H1 (cell line): ENCODE measurements around the gene EGLN2. TPM values are rescaled to one million over a fixed set of nuclear protein-coding genes. Genes with fewer than 3 reads are reported as not detected.
A peak's percentile ranks its signal among the peaks of the same experiment; 100 is the strongest.

Source experiments
- ASH2L ChIP-seq: fragments of 200-600, 300-600 bp; sonication (generic); IDR thresholded peaks from one replicate; pipeline ENCODE4 v1.7.1; 2017; ENCODE audit warnings: low read length
- ATF2 ChIP-seq: IDR thresholded peaks from 2 replicates; pipeline ENCODE4 v1.6.1; 2012; ENCODE audit warnings: low read length, inconsistent platforms
- GTF2F1 ChIP-seq: IDR thresholded peaks from 2 replicates; pipeline ENCODE4 v1.6.1; 2012; ENCODE audit warnings: low read depth, low read length, improper control_type of control experiment, borderline replicate concordance
- polyA plus RNA-seq, 7 experiments: library from polyadenylated mRNA; depleted of rRNA in 3 of 7; stranded (reverse) in 5 of 7; unstranded in 2 of 7; fragments of >200 nt in 5 of 7; fragments of 200-250 nt in 2 of 7; gene quantifications; 1 replicate in 5 of 7; 2 replicates in 1 of 7; 4 replicates in 1 of 7; pipeline versions ENCODE4 v1.2.1 to v1.2.3, GENCODE V29; 2011 to 2013; ENCODE audit warnings: missing spikeins in 2 of 7, mixed read lengths in 2 of 7
- total RNA-seq: library from RNA; stranded (reverse); fragmentation: NEBNext Ultra II Directional; extraction: Animal tissue kit (Norgen Biotek cat#: 25700); gene quantifications from 2 replicates; pipeline ENCODE4 v1.2.1, GENCODE V29; 2021

Gene EGLN2
- total and polyA plus RNA-seq, 2 of the 8 experiments (the other 6 are each of a cell fraction or from before 2014, with no cell fraction given) = 86.9 to 103 TPM

- TF ChIP-seq ATF2 (no peak), ASH2L (peak; percentile 16), GTF2F1 (no peak)
- TF ChIP-seq, all 59 proteins: peak for 7
Measured at GRCh38 chr19:40778706-40779284, 20.2 kb upstream of the EGLN2 start (continued).
